Body of pancreas (tissue), 4 donors: ENCODE data around the gene PHTF1. TPM values are rescaled to one million over a fixed set of nuclear protein-coding genes. Genes with fewer than 3 reads are reported as not detected.
A peak's percentile ranks its signal among the peaks of the same experiment; 100 is the strongest.

Experiments used
- ATAC-seq: fragments of 150-250 bp; one replicate; pipeline ENCODE4 v1.9.1; 2016
- DNase-seq, 4 donors: peaks; one replicate each; pipeline ENCODE4 v3.0.0-alpha.2; 2019
- H3K27ac ChIP-seq, 4 donors: fragments of 200-600 bp; sonication (generic); 1 replicate in 3 of 4; 2 replicates in 1 of 4; pipeline versions ENCODE4 v1.5.1 to v1.6.1; 2016 to 2019; ENCODE audit warnings: mild to moderate bottlenecking in 1 of 4, mixed read lengths in 1 of 4, moderate library complexity in 1 of 4
- H3K27me3 ChIP-seq, 2 donors: fragments of 200-600 bp; sonication (generic); one replicate each; pipeline ENCODE4 v1.6.0; 2016; ENCODE audit warnings: mild to moderate bottlenecking in 1 of 2
- H3K36me3 ChIP-seq, 2 donors: fragments of 200-600 bp; sonication (generic); replicated peaks in 1 of 2; 2 replicates each; pipeline ENCODE4 v1.5.1; 2016; ENCODE audit warnings: low read depth in 2 of 2; ENCODE audit not compliant: insufficient read depth in 1 of 2
- H3K4me1 ChIP-seq: fragments of 200-600 bp; sonication (generic); one replicate; pipeline ENCODE4 v1.6.0; 2016
- H3K4me3 ChIP-seq, 2 donors: fragments of 200-600 bp; sonication (generic); 1 replicate in 1 of 2; 2 replicates in 1 of 2; pipeline ENCODE4 v1.5.1; 2016 to 2019
- H3K9me3 ChIP-seq, 3 donors: fragments of 200-600 bp; sonication (generic); 1 replicate in 2 of 3; 2 replicates in 1 of 3; pipeline ENCODE4 v1.5.1; 2016
- POLR2A ChIP-seq, 3 donors: fragments of 450-650 bp; IDR thresholded peaks; one replicate each; pipeline ENCODE4 v1.6.1; 2016; ENCODE audit warnings: antibody characterized with exemption in 3 of 3, mild to moderate bottlenecking in 2 of 3
- WGBS, 2 donors: methylation state at CpG; one replicate each; pipeline ENCODE4 v1.1.5; 2017; 5-methylcytosine and 5-hydroxymethylcytosine counted together
- intact Hi-C: fragments of 100-400 bp; cut with DNase I; formaldehyde crosslinking; loops from one replicate; pipeline ENCODE4 v1.15.1; 2023
- total RNA-seq, 2 donors: library from RNA; depleted of rRNA; stranded (reverse); fragments of >200 nt; gene quantifications; one replicate each; pipeline ENCODE4 v1.1.0, GENCODE V29; 2016
- TF ChIP-seq, protein P1 (sequence below), 7 experiments: fragments of 450-650 bp in 4 of 7; fragments of 200-600 bp in 3 of 7; sonication (generic) in 3 of 7; IDR thresholded peaks; one replicate each; pipeline ENCODE4 v1.5.1; 2016 to 2019; ENCODE audit warnings: antibody characterized with exemption in 7 of 7

The PHTF1 gene
- total RNA-seq, 2 donors from 2014 or later = 9.3 to 29.7 TPM

GRCh38 chr1:113787663-113788062 is 28.4 kb upstream of the PHTF1 start:
- WGBS, 2 donors = 88 to 92% methylated on average over 3 of the region's 3 CpGs
- DNase-seq = no peak
- Histone ChIP-seq H3K27me3 (no peaks in the 10 kb centered on the region), H3K27ac (no peak overlapping the region), H3K36me3 (no peaks in the 10 kb centered on the region), H3K4me1 (peaks cover 43% of the 10 kb centered on the region), H3K9me3 (no peaks in the 10 kb centered on the region), H3K4me3 (no peak overlapping the region)
- intact Hi-C loops = no loop called here
- no peak for ATAC-seq
- no peak for TF ChIP-seq POLR2A (IDR thresholded peaks at IDR 0.05)
- TF ChIP-seq, protein P1, sequence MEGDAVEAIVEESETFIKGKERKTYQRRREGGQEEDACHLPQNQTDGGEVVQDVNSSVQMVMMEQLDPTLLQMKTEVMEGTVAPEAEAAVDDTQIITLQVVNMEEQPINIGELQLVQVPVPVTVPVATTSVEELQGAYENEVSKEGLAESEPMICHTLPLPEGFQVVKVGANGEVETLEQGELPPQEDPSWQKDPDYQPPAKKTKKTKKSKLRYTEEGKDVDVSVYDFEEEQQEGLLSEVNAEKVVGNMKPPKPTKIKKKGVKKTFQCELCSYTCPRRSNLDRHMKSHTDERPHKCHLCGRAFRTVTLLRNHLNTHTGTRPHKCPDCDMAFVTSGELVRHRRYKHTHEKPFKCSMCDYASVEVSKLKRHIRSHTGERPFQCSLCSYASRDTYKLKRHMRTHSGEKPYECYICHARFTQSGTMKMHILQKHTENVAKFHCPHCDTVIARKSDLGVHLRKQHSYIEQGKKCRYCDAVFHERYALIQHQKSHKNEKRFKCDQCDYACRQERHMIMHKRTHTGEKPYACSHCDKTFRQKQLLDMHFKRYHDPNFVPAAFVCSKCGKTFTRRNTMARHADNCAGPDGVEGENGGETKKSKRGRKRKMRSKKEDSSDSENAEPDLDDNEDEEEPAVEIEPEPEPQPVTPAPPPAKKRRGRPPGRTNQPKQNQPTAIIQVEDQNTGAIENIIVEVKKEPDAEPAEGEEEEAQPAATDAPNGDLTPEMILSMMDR (IDR thresholded peaks at IDR 0.05) = no peak

DNA sequence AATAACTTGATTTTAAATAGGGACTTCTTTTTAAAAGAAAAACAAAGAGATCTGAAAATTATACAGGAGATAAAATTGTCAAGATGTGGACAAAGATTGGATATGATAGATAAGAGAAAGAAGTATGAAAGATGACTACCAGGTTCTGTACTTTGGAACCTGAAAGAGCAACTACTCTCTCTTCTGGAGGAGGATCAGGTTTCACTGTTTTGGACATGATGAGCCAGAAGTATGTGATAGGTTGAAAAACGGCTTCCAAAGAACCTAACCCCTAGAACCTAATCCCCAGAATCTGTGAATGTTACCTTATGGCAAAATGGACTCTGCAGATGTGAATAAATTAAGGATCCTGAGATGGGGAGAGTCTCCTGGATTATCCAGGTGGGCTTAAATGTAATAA is 26.8 kb upstream of the PHTF1 start:
- WGBS, 2 donors = 23% methylated on average over 1 of the region's 1 CpG
- no peak overlapping the region for H3K4me3 ChIP-seq
- TF ChIP-seq, protein P1 (IDR thresholded peaks at IDR 0.05) = no peak
- TF ChIP-seq POLR2A (IDR thresholded peaks at IDR 0.05) = no peak
- H3K27ac ChIP-seq = no peak overlapping the region
- no peak for ATAC-seq
- H3K9me3 ChIP-seq = no peaks in the 10 kb centered on the region
- peaks cover 53% of the 10 kb centered on the region for H3K4me1 ChIP-seq
- no peaks in the 10 kb centered on the region for H3K36me3 ChIP-seq
- DNase-seq = no peak
- intact Hi-C loops = no loop called here
- no peaks in the 10 kb centered on the region for H3K27me3 ChIP-seq

GRCh38 chr1:113784104-113784779 is 25.0 kb upstream of the PHTF1 start:
- no peak for DNase-seq
- 35 to 64% methylated on average over 5 of the region's 5 CpGs for WGBS, 2 donors
- TF ChIP-seq, protein P1 (IDR thresholded peaks at IDR 0.05) = no peak
- no peak for TF ChIP-seq POLR2A (IDR thresholded peaks at IDR 0.05)
- H3K27me3 ChIP-seq = no peaks in the 10 kb centered on the region
- no peak for ATAC-seq
- intact Hi-C loops = no loop called here
- H3K9me3 ChIP-seq = no peaks in the 10 kb centered on the region
- H3K4me1 ChIP-seq = peaks cover 63% of the 10 kb centered on the region
- H3K36me3 ChIP-seq = no peaks in the 10 kb centered on the region
- peak overlapping the region in 3 of 4 donors; percentile 9 to 59 (median 19) for H3K27ac ChIP-seq
- H3K4me3 ChIP-seq = no peak overlapping the region

DNA sequence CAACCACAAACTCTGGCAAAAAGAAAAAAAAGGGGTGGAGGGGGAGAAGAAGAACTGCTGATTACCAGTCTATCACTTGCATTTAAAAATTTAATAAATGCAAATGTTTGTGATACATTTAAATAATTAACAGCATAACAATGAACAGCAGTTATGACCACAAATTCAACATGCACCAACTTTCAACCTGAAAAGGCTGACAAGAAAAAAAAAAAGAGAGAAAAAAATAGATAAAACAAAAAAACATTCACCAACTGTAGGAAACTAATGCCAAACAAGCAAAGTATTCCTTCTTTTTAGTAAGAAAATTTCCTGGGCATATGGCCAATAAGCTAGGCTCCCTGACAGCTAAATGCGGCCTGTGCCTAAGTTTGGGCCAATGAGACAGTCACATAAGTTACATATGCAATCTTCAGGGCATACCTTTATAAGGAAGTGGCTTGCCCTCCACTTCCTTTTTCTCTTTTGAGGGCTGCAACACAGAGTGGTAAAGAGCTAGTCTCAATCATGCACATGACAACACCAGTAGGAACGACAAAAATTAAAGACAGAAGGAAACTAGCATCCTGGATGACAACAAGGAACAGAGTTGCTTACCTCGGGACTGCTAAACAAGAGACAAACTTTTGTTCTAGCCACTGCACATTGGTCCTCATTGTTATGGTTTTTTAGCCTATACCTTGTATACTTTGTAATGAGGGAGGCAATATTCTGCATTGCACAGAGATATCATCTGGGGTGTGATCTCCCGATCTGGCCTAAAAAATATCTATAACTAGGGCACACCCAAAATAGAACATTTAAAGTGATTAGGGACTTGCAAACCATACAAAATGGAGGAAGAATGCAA is 24.2 kb upstream of the PHTF1 start:
- H3K27ac ChIP-seq = peak overlapping the region in 2 of 4 donors; percentile 19 to 59
- 39 to 49% methylated on average over 4 of the region's 4 CpGs for WGBS, 2 donors

DNA sequence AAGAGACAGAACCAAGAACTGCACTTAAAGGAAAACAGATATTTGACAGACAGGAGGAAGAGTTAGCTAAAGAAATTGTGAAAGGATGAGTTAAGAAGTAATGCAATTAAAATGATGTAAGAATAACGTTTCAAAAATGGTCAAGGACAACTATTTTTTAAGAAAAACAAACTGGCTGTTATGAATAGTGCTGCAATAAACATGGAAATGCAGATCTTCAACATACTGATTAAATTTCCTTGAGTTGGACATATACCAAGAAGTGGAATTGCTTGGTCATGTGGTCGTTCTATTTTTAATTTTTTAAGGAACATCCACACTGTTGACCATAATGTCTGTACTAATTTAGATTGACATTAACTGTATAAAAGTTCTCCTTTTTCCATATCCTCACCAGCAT is 23.1 kb upstream of the PHTF1 start:
- 18 to 24% methylated on average over 2 of the region's 2 CpGs for WGBS, 2 donors
- DNase-seq = no peak
- Histone ChIP-seq H3K4me1 (peaks cover 55% of the 10 kb centered on the region), H3K27me3 (no peaks in the 10 kb centered on the region), H3K27ac (no peak overlapping the region), H3K4me3 (no peak overlapping the region), H3K9me3 (no peaks in the 10 kb centered on the region), H3K36me3 (no peaks in the 10 kb centered on the region)
- intact Hi-C loops = no loop called here
- TF ChIP-seq, protein P1 (IDR thresholded peaks at IDR 0.05) = no peak
- TF ChIP-seq POLR2A (IDR thresholded peaks at IDR 0.05) = no peak
- ATAC-seq = no peak

More for the DNA sequence above, 24.2 kb upstream of the PHTF1 start:
- no peak overlapping the region for H3K4me3 ChIP-seq
- peaks cover 56% of the 10 kb centered on the region for H3K4me1 ChIP-seq
- DNase-seq (peak in 3 of 4 donors; percentile 33 to 62 (median 40)), ATAC-seq (peak; percentile 48)
- no peaks in the 10 kb centered on the region for H3K9me3 ChIP-seq
- TF ChIP-seq POLR2A (IDR thresholded peaks at IDR 0.05) = no peak
- intact Hi-C loops = no loop called here
- H3K27me3 ChIP-seq = no peaks in the 10 kb centered on the region
- no peaks in the 10 kb centered on the region for H3K36me3 ChIP-seq
